ENCODE results near the gene PLS3. TPM values are rescaled to one million over a fixed set of nuclear protein-coding genes. Genes with fewer than 3 reads are reported as not detected.
"Not testable (repeated sequence)": the region's sequence is repeated elsewhere in the genome, so short reads cannot be mapped to it uniquely, and the experiment has no call there.

Gene PLS3
- total RNA-seq, 1 donor: 358 TPM

GRCh38 chrX:115632455-115632854 is 71.5 kb downstream of the PLS3 start:
- DNase-seq (ENCODE audit: insufficient read length, low spot score, missing footprints): peak; percentile 58
- Histone ChIP-seq H3K4me1 (ENCODE audit: insufficient read depth, low read length) (peaks cover 9% of the 10 kb centered on the region), H3K27ac (ENCODE audit: low read depth, low read length) (peak overlapping the region; percentile 54), H2AFZ (ENCODE audit: low read length) (no peak overlapping the region), H3K36me3 (ENCODE audit: insufficient read depth, low read length) (peaks cover 30% of the 10 kb centered on the region), H3K4me2 (ENCODE audit: insufficient read depth, low read length) (no peak overlapping the region), H3K4me3 (ENCODE audit: insufficient read depth, low read length) (no peak overlapping the region), H3K27me3 (ENCODE audit: insufficient read depth, low read length) (peaks cover 5% of the 10 kb centered on the region), H4K20me1 (ENCODE audit: insufficient read depth, low read length) (no peaks in the 10 kb centered on the region), H3K9me3 (ENCODE audit: low read depth, low read length) (no peaks in the 10 kb centered on the region), H3K79me2 (ENCODE audit: insufficient read depth, low read length) (peaks cover 11% of the 10 kb centered on the region)
- TF ChIP-seq CTCF (IDR thresholded peaks at IDR 0.05; ENCODE audit: extremely low read depth, low read depth, low read length): no peak

DNA sequence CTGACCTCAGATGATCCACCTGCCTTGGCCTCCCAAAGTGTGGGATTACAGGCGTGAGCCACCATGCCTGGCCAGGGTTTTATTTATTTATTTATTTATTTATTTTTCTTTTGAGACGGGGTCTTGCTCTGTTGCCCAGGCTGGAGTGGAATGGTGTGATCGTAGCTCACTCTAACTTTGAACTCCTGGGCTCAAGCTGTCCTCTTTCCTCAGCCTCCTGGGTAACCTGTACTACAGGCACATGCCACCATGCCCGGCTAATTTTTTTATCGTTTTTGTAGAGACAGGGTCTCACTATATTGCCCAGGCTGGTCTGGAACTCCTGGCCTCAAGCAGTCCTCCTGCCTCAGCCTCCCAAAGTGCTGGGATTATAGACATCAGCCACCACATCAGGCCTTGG is 72.4 kb downstream of the PLS3 start:
- not testable (repeated sequence) for H3K4me1 ChIP-seq (ENCODE audit: insufficient read depth, low read length); H2AFZ ChIP-seq (ENCODE audit: low read length); H3K79me2 ChIP-seq (ENCODE audit: insufficient read depth, low read length)

GRCh38 chrX:115639334-115639880 is 78.4 kb downstream of the PLS3 start:
- Histone ChIP-seq H2AFZ (ENCODE audit: low read length) (no peak overlapping the region), H3K4me1 (ENCODE audit: insufficient read depth, low read length) (no peaks in the 10 kb centered on the region), H3K4me2 (ENCODE audit: insufficient read depth, low read length) (no peak overlapping the region), H3K36me3 (ENCODE audit: insufficient read depth, low read length) (peaks cover 41% of the 10 kb centered on the region), H3K27me3 (ENCODE audit: insufficient read depth, low read length) (peaks cover 16% of the 10 kb centered on the region), H4K20me1 (ENCODE audit: insufficient read depth, low read length) (peaks cover 3% of the 10 kb centered on the region), H3K79me2 (ENCODE audit: insufficient read depth, low read length) (peaks cover 2% of the 10 kb centered on the region), H3K4me3 (ENCODE audit: insufficient read depth, low read length) (no peak overlapping the region), H3K9me3 (ENCODE audit: low read depth, low read length) (no peaks in the 10 kb centered on the region), H3K27ac (ENCODE audit: low read depth, low read length) (no peak overlapping the region)
- no peak for TF ChIP-seq CTCF (IDR thresholded peaks at IDR 0.05; ENCODE audit: extremely low read depth, low read depth, low read length)
- no peak for DNase-seq (ENCODE audit: insufficient read length, low spot score, missing footprints)

More for the DNA sequence above, 72.4 kb downstream of the PLS3 start:
- Histone ChIP-seq H3K36me3 (ENCODE audit: insufficient read depth, low read length) (peaks cover 23% of the 10 kb centered on the region), H3K27ac (ENCODE audit: low read depth, low read length) (peak overlapping the region; percentile 5)
- H3K27me3 ChIP-seq (ENCODE audit: insufficient read depth, low read length); H3K9me3 ChIP-seq (ENCODE audit: low read depth, low read length); DNase-seq (ENCODE audit: insufficient read length, low spot score, missing footprints); H4K20me1 ChIP-seq (ENCODE audit: insufficient read depth, low read length); H3K4me3 ChIP-seq (ENCODE audit: insufficient read depth, low read length); H3K4me2 ChIP-seq (ENCODE audit: insufficient read depth, low read length): not testable (repeated sequence)

- no peak overlapping the region for H2AFZ ChIP-seq (ENCODE audit: low read length)
- DNase-seq (ENCODE audit: insufficient read length, low spot score, missing footprints): no peak
- TF ChIP-seq CTCF (IDR thresholded peaks at IDR 0.05; ENCODE audit: extremely low read depth, low read depth, low read length): no peak
- no peaks in the 10 kb centered on the region for H3K9me3 ChIP-seq (ENCODE audit: low read depth, low read length)
- H3K36me3 ChIP-seq (ENCODE audit: insufficient read depth, low read length): peaks cover 49% of the 10 kb centered on the region
- no peak overlapping the region for H3K27ac ChIP-seq (ENCODE audit: low read depth, low read length)
- peaks cover 2% of the 10 kb centered on the region for H3K79me2 ChIP-seq (ENCODE audit: insufficient read depth, low read length)
- H3K4me2 ChIP-seq (ENCODE audit: insufficient read depth, low read length): no peak overlapping the region
- H4K20me1 ChIP-seq (ENCODE audit: insufficient read depth, low read length): peaks cover 3% of the 10 kb centered on the region
- H3K4me1 ChIP-seq (ENCODE audit: insufficient read depth, low read length): no peaks in the 10 kb centered on the region
- H3K4me3 ChIP-seq (ENCODE audit: insufficient read depth, low read length): no peak overlapping the region
- H3K27me3 ChIP-seq (ENCODE audit: insufficient read depth, low read length): peaks cover 14% of the 10 kb centered on the region
Observed at GRCh38 chrX:115642311-115642710, 81.3 kb downstream of the PLS3 start.

Measured in osteoblast (primary cell).